ENCODE data around the gene CDC73.

DNA sequence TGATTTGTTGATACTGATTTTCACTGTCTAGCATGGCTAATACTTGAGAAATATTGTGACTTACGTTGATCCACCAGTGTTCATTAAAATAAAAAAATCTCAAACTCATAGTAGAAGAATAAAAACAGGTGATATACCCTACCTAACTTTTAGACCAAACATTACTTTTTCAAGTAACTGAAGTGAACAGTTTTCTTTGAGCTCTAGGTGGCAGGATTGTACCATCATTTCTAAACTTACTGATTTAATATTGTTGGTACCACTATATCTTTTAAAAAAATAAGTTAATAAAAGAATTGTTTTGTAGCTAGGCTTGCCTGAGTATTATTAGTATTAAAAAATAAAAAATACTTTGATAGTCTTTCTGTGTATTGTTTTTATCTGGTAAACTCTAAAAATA lies 21.5 kb downstream of the CDC73 start:
- TF ChIP-seq FOXM1 (IDR thresholded peaks at IDR 0.05; ENCODE audit: borderline replicate concordance) (no peak), ARNT (IDR thresholded peaks at IDR 0.05) (no peak)

Measured in HEK293T (cell line).